Adipose tissue (tissue), 3 donors: ENCODE results near the gene UBE2O. TPM values are rescaled to one million over a fixed set of nuclear protein-coding genes. Genes with fewer than 3 reads are reported as not detected.
"Not testable (repeated sequence)": the region's sequence is repeated elsewhere in the genome, so short reads cannot be mapped to it uniquely, and the experiment has no call there.

ENCODE experiments used
- H3K27ac ChIP-seq: one replicate; pipeline ENCODE4 v1.5.1; 2013; ENCODE audit warnings: low read depth, low read length
- WGBS, 3 donors: extraction: QIAGEN DNeasy Blood & Tissue Kit; methylation state at CpG; one replicate each; pipeline ENCODE4 v1.1.7; 2013; 5-methylcytosine and 5-hydroxymethylcytosine counted together
- polyA plus RNA-seq, 3 donors: library from polyadenylated mRNA; stranded (reverse); fragments of 200-250 nt; gene quantifications; one replicate each; pipeline ENCODE4 v1.2.3, GENCODE V29; 2013
- donor health status: healthy with polysubstance abuse.
- donor health status: Bipolar disorder and iron deficiency.
- donor health status: healthy.

UBE2O gene
- polyA plus RNA-seq, 3 donors, result 6.2 to 10.1 (median 10.0) TPM

DNA sequence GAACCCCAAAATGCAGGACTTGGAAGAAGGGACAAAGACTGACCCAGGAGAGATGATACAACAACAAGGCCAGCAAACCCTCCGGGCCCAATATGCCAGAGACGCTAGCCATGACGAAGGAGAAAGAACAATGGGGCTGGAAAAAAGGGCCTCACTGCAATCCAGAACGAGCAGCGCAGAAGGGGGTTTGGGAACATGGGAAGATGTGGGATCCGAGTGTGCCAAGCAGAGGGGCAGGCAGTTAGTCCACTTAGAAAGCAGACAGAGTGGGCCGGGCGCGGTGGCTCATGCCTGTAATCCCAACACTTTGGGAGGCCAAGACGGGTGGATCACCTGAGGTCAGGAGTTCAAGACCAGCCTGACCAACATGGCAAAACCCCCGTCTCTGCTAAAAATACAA, 106.0 kb downstream of the UBE2O start:
- 96 to 97% (median 97%) methylated on average over 11 of the region's 11 CpGs for WGBS, 3 donors

DNA sequence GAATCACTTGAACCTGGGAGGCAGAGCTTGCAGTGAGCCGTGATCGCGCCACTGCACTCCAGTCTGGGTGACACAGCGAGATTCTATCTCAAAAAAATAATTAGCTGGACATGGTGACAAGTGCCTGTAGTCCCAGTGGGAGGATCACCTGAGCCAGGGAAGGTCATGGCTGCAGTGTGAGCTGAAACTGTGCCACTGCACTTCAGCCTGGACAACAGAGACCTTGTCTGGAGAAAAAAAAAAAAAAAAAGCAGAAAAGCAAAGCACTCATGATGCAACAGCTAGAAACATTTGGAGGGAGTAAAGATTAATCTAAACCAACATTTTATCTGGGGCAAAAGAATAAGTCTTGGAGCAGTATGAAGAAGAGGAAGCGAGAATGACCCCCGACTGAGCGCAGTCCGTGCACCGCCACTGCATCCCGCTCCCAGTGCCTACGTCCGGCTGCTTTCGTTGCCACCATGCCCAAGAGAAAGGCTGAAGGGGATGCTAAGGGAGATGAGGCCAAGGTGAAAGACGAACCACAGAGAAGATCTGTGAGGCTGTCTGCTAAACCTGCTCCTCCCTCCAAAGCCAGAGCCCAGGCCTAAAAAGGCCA, 107.5 kb downstream of the UBE2O start:
- 91 to 95% (median 93%) methylated on average over 14 of the region's 14 CpGs for WGBS, 3 donors
- H3K27ac ChIP-seq, result no peak overlapping the region

More for the DNA sequence above, 106.0 kb downstream of the UBE2O start:
- not testable (repeated sequence) for H3K27ac ChIP-seq

DNA sequence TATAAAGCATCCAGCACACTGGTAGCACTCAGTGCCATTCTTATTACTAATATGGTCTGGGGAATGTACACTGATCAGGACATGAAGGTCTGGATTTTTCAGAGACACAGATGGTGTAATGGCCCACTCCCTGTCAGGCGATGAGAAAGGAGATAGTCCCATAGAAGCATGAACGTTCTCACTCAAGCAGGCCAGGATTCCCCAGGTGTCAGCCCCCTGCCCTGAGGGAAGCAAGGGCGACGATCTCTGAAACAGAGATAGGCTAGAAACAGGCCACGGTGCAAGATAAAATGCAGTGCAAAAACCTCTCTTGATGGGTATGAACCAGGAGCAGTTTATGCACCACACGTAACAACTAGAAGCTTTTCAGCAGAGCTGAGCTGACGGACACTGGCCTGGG, 109.8 kb downstream of the UBE2O start:
- 92 to 93% (median 93%) methylated on average over 7 of the region's 7 CpGs for WGBS, 3 donors
- H3K27ac ChIP-seq, result no peak overlapping the region

DNA sequence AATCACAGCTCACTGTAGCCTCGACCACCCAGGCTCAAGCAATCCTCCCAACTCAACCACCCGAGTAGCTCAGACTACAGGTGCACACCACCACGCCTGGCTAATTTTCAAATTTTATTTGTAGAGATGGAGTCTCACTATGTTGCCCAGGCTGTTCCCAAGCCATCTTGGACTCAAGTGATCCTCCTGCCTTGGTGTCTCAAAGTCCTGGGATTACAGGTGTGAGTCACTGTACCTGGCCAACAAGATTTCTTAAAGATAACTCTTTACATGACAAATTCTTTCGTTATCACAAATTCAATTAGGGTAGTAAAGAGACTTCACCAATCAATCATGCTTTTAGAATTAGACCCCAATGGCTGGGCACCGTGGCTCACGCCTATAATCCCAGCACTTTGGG, 111.7 kb downstream of the UBE2O start:
- 91 to 96% (median 95%) methylated on average over 6 of the region's 6 CpGs for WGBS, 3 donors
- no peak overlapping the region for H3K27ac ChIP-seq

Other genes with a start within 250 kb of the UBE2O start
- gene RNF157, start 212.7 kb downstream of the UBE2O start, polyA plus RNA-seq, result 10 to 100 TPM in 2 of 3 donors, 1 to 10 TPM in 1; 5.4 to 25.2 (median 12.3) TPM
- gene UBALD2, start 187.8 kb downstream of the UBE2O start, polyA plus RNA-seq, result 10 to 100 TPM; 14.4 to 43.7 (median 40.1) TPM
- gene QRICH2, start 144.9 kb downstream of the UBE2O start, polyA plus RNA-seq, result 1 to 10 TPM; 1.3 to 2.2 (median 2.2) TPM
- gene PRPSAP1, start 99.2 kb downstream of the UBE2O start, polyA plus RNA-seq, result 10 to 100 TPM; 25.6 to 40.7 (median 30.6) TPM
- 10 to 100 TPM in 2 of 3 donors, 1 to 10 TPM in 1; 8.4 to 33.0 (median 15.5) TPM for gene SPHK1, start 68.5 kb downstream of the UBE2O start, polyA plus RNA-seq
- under 1 TPM in 1 of 3 donors, not detected in 2; 0.08 TPM for gene AANAT, start 14.5 kb upstream of the UBE2O start, polyA plus RNA-seq
- gene RHBDF2, start 48.3 kb upstream of the UBE2O start, polyA plus RNA-seq, result 10 to 100 TPM; 14.1 to 20.8 (median 19.8) TPM
- gene CYGB, start 84.6 kb upstream of the UBE2O start, polyA plus RNA-seq, result 10 to 100 TPM in 2 of 3 donors, 1 to 10 TPM in 1; 8.4 to 77.6 (median 54.4) TPM
- 10 to 100 TPM in 1 of 3 donors, 1 to 10 TPM in 2; 1.6 to 14.4 (median 4.7) TPM for gene PRCD, start 86.9 kb upstream of the UBE2O start, polyA plus RNA-seq
- gene ST6GALNAC2, start 132.7 kb upstream of the UBE2O start, polyA plus RNA-seq, result 1 to 10 TPM; 2.0 to 6.4 (median 4.2) TPM
- gene ST6GALNAC1, start 190.6 kb upstream of the UBE2O start, polyA plus RNA-seq, result 1 to 10 TPM in 2 of 3 donors, under 1 TPM in 1; 0.41 to 7.0 (median 2.2) TPM